Measurements from ENCODE around the gene DENND5A. TPM values are rescaled to one million over a fixed set of nuclear protein-coding genes. Genes with fewer than 3 reads are reported as not detected.

Gene DENND5A
- total RNA-seq, 1 experiment from 2014 or later = 58.0 TPM

DNA sequence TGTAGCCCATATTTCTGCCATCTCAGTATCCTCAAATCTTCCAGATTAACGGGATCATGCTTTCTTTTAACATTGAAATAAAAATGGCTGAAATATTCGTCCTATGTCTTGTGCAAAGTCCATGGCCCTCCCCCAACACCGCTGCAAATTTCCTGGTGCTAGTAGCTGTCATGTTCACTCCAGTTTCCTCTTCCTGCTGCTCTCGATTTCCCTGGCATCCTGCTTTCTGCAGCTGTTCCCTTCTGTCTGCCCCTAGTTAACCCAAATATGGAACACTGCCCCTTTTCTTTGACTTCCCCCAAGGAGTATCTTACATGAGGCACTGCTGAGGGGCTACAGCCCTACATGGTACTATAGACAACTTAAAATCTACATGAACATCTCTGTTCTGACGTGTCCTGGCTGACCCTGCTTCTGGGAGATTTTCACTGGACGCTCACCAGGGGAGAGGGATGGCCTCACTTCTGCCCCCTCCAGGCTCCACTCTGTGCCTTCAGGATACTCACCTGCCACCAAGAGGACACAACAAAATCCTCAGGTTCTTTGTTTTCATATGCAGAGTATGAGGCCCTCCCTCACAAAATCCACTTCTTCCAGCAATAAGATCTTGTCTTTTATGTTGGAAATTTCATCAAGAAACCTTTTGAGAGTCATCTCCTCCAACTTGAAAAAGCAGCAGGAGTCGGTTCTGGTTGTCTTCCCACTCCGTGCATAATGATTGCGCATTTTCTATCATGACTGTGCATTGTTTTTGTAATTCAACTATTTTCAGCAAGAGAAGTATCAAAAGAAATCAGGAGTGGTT, 144.3 kb downstream of the DENND5A start:
- Histone ChIP-seq H3K9me3 (no peaks in the 10 kb centered on the region), H3K4me1 (no peaks in the 10 kb centered on the region), H3K27me3 (replicated peaks; ENCODE audit: control insufficient read depth, insufficient read depth, low read length) (no peaks in the 10 kb centered on the region), H3K36me3 (ENCODE audit: control insufficient read depth, insufficient read depth, low read length) (no peaks in the 10 kb centered on the region), H3K4me3 (ENCODE audit: low read depth, low read length) (no peak overlapping the region)
- no peaks in the 10 kb centered on the region for H3K36me3 Mint-ChIP-seq (ENCODE audit: insufficient read depth, unreplicated experiment)
- peaks cover 6% of the 10 kb centered on the region for H3K4me1 Mint-ChIP-seq (ENCODE audit: low read depth, unreplicated experiment)
- BruUV-seq (replicated peaks) = no TSS peak
- H3K27me3 Mint-ChIP-seq (ENCODE audit: insufficient read depth, unreplicated experiment) = no peaks in the 10 kb centered on the region
- no peaks in the 10 kb centered on the region for H3K9me3 Mint-ChIP-seq (ENCODE audit: unreplicated experiment)
- H3K27ac Mint-ChIP-seq (ENCODE audit: unreplicated experiment) = no peak overlapping the region
- TF ChIP-seq, protein P1, sequence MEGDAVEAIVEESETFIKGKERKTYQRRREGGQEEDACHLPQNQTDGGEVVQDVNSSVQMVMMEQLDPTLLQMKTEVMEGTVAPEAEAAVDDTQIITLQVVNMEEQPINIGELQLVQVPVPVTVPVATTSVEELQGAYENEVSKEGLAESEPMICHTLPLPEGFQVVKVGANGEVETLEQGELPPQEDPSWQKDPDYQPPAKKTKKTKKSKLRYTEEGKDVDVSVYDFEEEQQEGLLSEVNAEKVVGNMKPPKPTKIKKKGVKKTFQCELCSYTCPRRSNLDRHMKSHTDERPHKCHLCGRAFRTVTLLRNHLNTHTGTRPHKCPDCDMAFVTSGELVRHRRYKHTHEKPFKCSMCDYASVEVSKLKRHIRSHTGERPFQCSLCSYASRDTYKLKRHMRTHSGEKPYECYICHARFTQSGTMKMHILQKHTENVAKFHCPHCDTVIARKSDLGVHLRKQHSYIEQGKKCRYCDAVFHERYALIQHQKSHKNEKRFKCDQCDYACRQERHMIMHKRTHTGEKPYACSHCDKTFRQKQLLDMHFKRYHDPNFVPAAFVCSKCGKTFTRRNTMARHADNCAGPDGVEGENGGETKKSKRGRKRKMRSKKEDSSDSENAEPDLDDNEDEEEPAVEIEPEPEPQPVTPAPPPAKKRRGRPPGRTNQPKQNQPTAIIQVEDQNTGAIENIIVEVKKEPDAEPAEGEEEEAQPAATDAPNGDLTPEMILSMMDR (IDR thresholded peaks at IDR 0.05; ENCODE audit: insufficient read depth in 1 of 2, low read depth in 1 of 2, low read length in 1 of 2, severe bottlenecking in 1 of 2, unreplicated experiment in 1 of 2) = peak; percentile 40 to 76
- intact Hi-C loops (cut with micrococcal nuclease; ENCODE audit: unreplicated experiment) = loop anchor here (1.0 kb wide), 1 partner anchor 106 kb away; no protein-coding TSS in a partner anchor
- DNase-seq = peak in 1 of 2 experiments; percentile 56
- ChIA-PET CTCF (no interaction called here), POLR2A (no interaction called here)
- no peak overlapping the region for H3K4me3 Mint-ChIP-seq (ENCODE audit: unreplicated experiment)

DNA sequence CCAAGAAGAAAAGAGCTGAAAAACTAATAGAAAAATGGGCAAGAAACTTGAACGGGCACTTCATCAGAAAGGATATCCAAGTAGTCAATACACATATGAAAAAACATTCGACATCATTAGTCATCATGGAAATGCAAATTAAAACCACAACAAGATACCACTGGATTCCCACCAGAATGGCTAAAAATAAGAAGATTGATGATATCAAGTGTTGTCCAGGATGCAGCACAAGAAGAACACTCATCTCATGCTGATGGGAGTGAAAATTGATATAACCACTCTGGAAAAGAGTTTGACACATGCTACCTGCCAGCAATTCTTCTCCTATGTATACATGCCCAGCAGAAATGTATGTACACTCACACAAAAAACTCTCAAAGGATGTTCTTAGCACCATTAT, 146.9 kb downstream of the DENND5A start:
- H3K9me3 ChIP-seq = peaks cover 3% of the 10 kb centered on the region; the same call in 1 of the 2 replicates
- TF ChIP-seq, protein P1 (IDR thresholded peaks at IDR 0.05; ENCODE audit: insufficient read depth in 1 of 2, low read depth in 1 of 2, low read length in 1 of 2, severe bottlenecking in 1 of 2, unreplicated experiment in 1 of 2) = no peak

DNA sequence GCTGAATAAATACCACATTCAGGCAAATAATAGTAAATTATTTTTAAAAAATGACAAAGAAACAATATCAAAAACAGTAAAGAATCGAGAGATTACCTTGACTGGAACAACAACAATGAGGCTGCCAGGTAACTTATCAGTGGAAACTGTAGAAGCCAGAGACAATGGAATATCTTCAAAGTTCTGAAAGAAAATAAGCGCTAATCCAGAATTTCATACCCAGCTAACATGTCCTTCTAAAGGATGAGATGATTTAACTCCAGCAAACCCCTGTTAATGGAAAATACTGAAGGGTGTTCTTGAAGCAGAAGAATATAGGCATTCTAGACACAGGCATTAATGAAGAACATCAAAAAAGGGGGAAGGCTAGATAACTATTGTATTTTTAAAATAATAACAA, 153.1 kb downstream of the DENND5A start:
- peaks cover 30% of the 10 kb centered on the region for H3K9me3 Mint-ChIP-seq (ENCODE audit: unreplicated experiment)
- ChIA-PET CTCF (no interaction called here), POLR2A (no interaction called here)
- TF ChIP-seq, protein P1 (IDR thresholded peaks at IDR 0.05; ENCODE audit: insufficient read depth in 1 of 2, low read depth in 1 of 2, low read length in 1 of 2, severe bottlenecking in 1 of 2, unreplicated experiment in 1 of 2) = no peak
- no peaks in the 10 kb centered on the region for H3K4me1 ChIP-seq
- H3K4me3 ChIP-seq (ENCODE audit: low read depth, low read length) = no peak overlapping the region
- BruUV-seq (replicated peaks) = no TSS peak
- no peaks in the 10 kb centered on the region for H3K27me3 ChIP-seq (replicated peaks; ENCODE audit: control insufficient read depth, insufficient read depth, low read length)
- no peaks in the 10 kb centered on the region for H3K36me3 Mint-ChIP-seq (ENCODE audit: insufficient read depth, unreplicated experiment)
- H3K27ac Mint-ChIP-seq (ENCODE audit: unreplicated experiment) = no peak overlapping the region
- H3K36me3 ChIP-seq (ENCODE audit: control insufficient read depth, insufficient read depth, low read length) = no peaks in the 10 kb centered on the region
- intact Hi-C loops (cut with micrococcal nuclease; ENCODE audit: unreplicated experiment) = no loop called here
- peaks cover 17% of the 10 kb centered on the region for H3K9me3 ChIP-seq
- no peak for DNase-seq
- no peaks in the 10 kb centered on the region for H3K27me3 Mint-ChIP-seq (ENCODE audit: insufficient read depth, unreplicated experiment)
- H3K4me3 Mint-ChIP-seq (ENCODE audit: unreplicated experiment) = no peak overlapping the region
- no peaks in the 10 kb centered on the region for H3K4me1 Mint-ChIP-seq (ENCODE audit: low read depth, unreplicated experiment)

More for the DNA sequence above, 146.9 kb downstream of the DENND5A start:
- H3K27ac Mint-ChIP-seq (ENCODE audit: unreplicated experiment) = no peak overlapping the region
- intact Hi-C loops (cut with micrococcal nuclease; ENCODE audit: unreplicated experiment) = no loop called here
- no peaks in the 10 kb centered on the region for H3K27me3 Mint-ChIP-seq (ENCODE audit: insufficient read depth, unreplicated experiment)
- H3K36me3 Mint-ChIP-seq (ENCODE audit: insufficient read depth, unreplicated experiment) = no peaks in the 10 kb centered on the region
- ChIA-PET POLR2A (no interaction called here), CTCF (interaction anchor here (1.8 kb wide), 1 partner anchor 103 kb away, joined by 5 read pairs; no protein-coding TSS in a partner anchor)
- Histone ChIP-seq H3K36me3 (ENCODE audit: control insufficient read depth, insufficient read depth, low read length) (no peaks in the 10 kb centered on the region), H3K4me3 (ENCODE audit: low read depth, low read length) (no peak overlapping the region), H3K4me1 (no peaks in the 10 kb centered on the region), H3K27me3 (replicated peaks; ENCODE audit: control insufficient read depth, insufficient read depth, low read length) (no peaks in the 10 kb centered on the region)
- H3K9me3 Mint-ChIP-seq (ENCODE audit: unreplicated experiment) = no peaks in the 10 kb centered on the region
- H3K4me1 Mint-ChIP-seq (ENCODE audit: low read depth, unreplicated experiment) = peaks cover 6% of the 10 kb centered on the region
- BruUV-seq (replicated peaks) = no TSS peak
- H3K4me3 Mint-ChIP-seq (ENCODE audit: unreplicated experiment) = no peak overlapping the region
- DNase-seq = no peak

All from Caco-2 (cell line).